NCI-H2081 treated with DMSO at 0.1 percent for 48 hours (cell line): ENCODE measurements around the gene CYTH2.
"Not testable (repeated sequence)": the region's sequence is repeated elsewhere in the genome, so short reads cannot be mapped to it uniquely, and the experiment has no call there.

Experiments
- DNase-seq: peaks from one replicate; lab custom pipeline; 2025; lab: John Stamatoyannopoulos, UW

Gene CYTH2

GRCh38 chr19:48477698-48478338 is 8.6 kb downstream of the CYTH2 start:
- DNase-seq: no peak

GRCh38 chr19:48478339-48479256 is 9.4 kb downstream of the CYTH2 start:
- DNase-seq: no peak

- DNase-seq: no peak
Observed at GRCh38 chr19:48479686-48480085, 10.5 kb downstream of the CYTH2 start.

- DNase-seq: no peak
Observed at GRCh38 chr19:48480183-48480557, 11.0 kb downstream of the CYTH2 start.

- no peak for DNase-seq
Observed at GRCh38 chr19:48480558-48481500, 11.7 kb downstream of the CYTH2 start.

GRCh38 chr19:48481846-48482639 is 12.9 kb downstream of the CYTH2 start:
- DNase-seq: no peak

- no peak for DNase-seq
Observed at GRCh38 chr19:48483301-48483700, 14.1 kb downstream of the CYTH2 start.

- DNase-seq: no peak
Observed at GRCh38 chr19:48484247-48484893, 15.2 kb downstream of the CYTH2 start.

GRCh38 chr19:48484931-48485612 is 15.9 kb downstream of the CYTH2 start:
- DNase-seq: no peak

- not testable (repeated sequence) for DNase-seq
Observed at GRCh38 chr19:48486706-48487105, 17.5 kb downstream of the CYTH2 start.

GRCh38 chr19:48487544-48487943 is 18.4 kb downstream of the CYTH2 start:
- DNase-seq: no peak

- DNase-seq: no peak
Observed at GRCh38 chr19:48487948-48488347, 18.8 kb downstream of the CYTH2 start.

GRCh38 chr19:48488478-48488877 is 19.3 kb downstream of the CYTH2 start:
- not testable (repeated sequence) for DNase-seq

GRCh38 chr19:48489608-48490216 is 20.5 kb downstream of the CYTH2 start:
- DNase-seq: no peak

- DNase-seq: no peak
Observed at GRCh38 chr19:48490981-48491792, 22.0 kb downstream of the CYTH2 start.

GRCh38 chr19:48491793-48492123 is 22.6 kb downstream of the CYTH2 start:
- DNase-seq: no peak

- DNase-seq: no peak
Observed at GRCh38 chr19:48492925-48493717, 24.0 kb downstream of the CYTH2 start.

GRCh38 chr19:48493718-48494401 is 24.7 kb downstream of the CYTH2 start:
- DNase-seq: no peak
